SK-N-SH (cell line): ENCODE data around the gene SMPDL3A. TPM values are rescaled to one million over a fixed set of nuclear protein-coding genes. Genes with fewer than 3 reads are reported as not detected.

Experiments used
- CTCF ChIA-PET: fragments of 300-600, 350-600 bp; formaldehyde crosslinking; extraction: SDS; loops from one replicate; lab custom pipeline; 2021; lab: Yijun Ruan, JAX
- POLR2A ChIA-PET: fragments of 350-600 bp; sonication (Branson Sonifier 250); formaldehyde crosslinking; extraction: SDS; loops from one replicate; lab custom pipeline; 2020; ENCODE audit warnings: antibody characterized with exemption, inconsistent platforms; lab: Yijun Ruan, JAX
- DNase-seq: peaks from one replicate; pipeline ENCODE4 v3.0.0; 2012
- H2AFZ ChIP-seq: fragments of 200-600 bp; sonication (generic); 2 replicates; pipeline ENCODE4 v1.8.1; 2016; ENCODE audit warnings: antibody characterized with exemption, mild to moderate bottlenecking, low read depth
- H3F3A ChIP-seq: fragments of 200-600 bp; sonication (generic); replicated peaks from 2 replicates; pipeline ENCODE3; 2016; ENCODE audit warnings: antibody characterized with exemption, mild to moderate bottlenecking; ENCODE audit not compliant: insufficient read depth
- H3K27ac ChIP-seq, 2 experiments: fragments of 200-500 bp in 1 of 2; fragments of 200-600 bp in 1 of 2; sonication (Bioruptor generic) in 1 of 2; sonication (generic), shearing (Covaris generic) in 1 of 2; 2 replicates each; pipeline versions ENCODE4 v1.5.1 to v1.6.1; 2014 to 2016; ENCODE audit warnings: low read depth in 2 of 2, inconsistent platforms in 1 of 2, low read length in 1 of 2, mild to moderate bottlenecking in 1 of 2, mixed read lengths in 1 of 2
- H3K27me3 ChIP-seq: fragments of 200-600 bp; sonication (generic), shearing (Covaris generic); 2 replicates; pipeline ENCODE4 v1.6.1; 2016; ENCODE audit warnings: mixed run types; ENCODE audit not compliant: insufficient read depth
- H3K36me3 ChIP-seq, 2 experiments: fragments of 200-500 bp in 1 of 2; fragments of 200-600 bp in 1 of 2; sonication (Bioruptor generic) in 1 of 2; sonication (generic) in 1 of 2; replicated peaks in 1 of 2; 2 replicates each; pipeline versions ENCODE3 to v1.5.1; 2014 to 2016; ENCODE audit warnings: low read length in 1 of 2, mild to moderate bottlenecking in 1 of 2; ENCODE audit not compliant: insufficient read depth in 2 of 2, control insufficient read depth in 1 of 2
- H3K4me1 ChIP-seq, 2 experiments: fragments of 200-500 bp in 1 of 2; fragments of 200-600 bp in 1 of 2; sonication (Bioruptor generic) in 1 of 2; sonication (generic), shearing (Covaris generic) in 1 of 2; 2 replicates each; pipeline versions ENCODE4 v1.5.1 to v1.6.1; 2014 to 2016; ENCODE audit warnings: low read depth in 1 of 2, low read length in 1 of 2, mixed run types in 1 of 2; ENCODE audit not compliant: insufficient read depth in 2 of 2, control insufficient read depth in 1 of 2
- H3K4me2 ChIP-seq: fragments of 200-600 bp; sonication (generic), shearing (Covaris generic); 2 replicates; pipeline ENCODE4 v1.6.1; 2017; ENCODE audit warnings: mixed run types
- H3K4me3 ChIP-seq, 2 experiments: fragments of 200-500 bp in 1 of 2; fragments of 200-600 bp in 1 of 2; sonication (Bioruptor generic) in 1 of 2; sonication (generic), shearing (Covaris generic) in 1 of 2; 2 replicates each; pipeline versions ENCODE4 v1.5.1 to v1.8.1; 2014 to 2016; ENCODE audit warnings: low read depth in 2 of 2, inconsistent platforms in 1 of 2, low read length in 1 of 2, mild to moderate bottlenecking in 1 of 2, mixed read lengths in 1 of 2, moderate library complexity in 1 of 2
- H3K79me2 ChIP-seq: fragments of 200-600 bp; sonication (generic); 2 replicates; pipeline ENCODE4 v1.8.1; 2017; ENCODE audit warnings: mild to moderate bottlenecking; ENCODE audit not compliant: insufficient read depth
- H3K9ac ChIP-seq: fragments of 200-600 bp; sonication (generic); 2 replicates; pipeline ENCODE4 v1.6.1; 2017; ENCODE audit warnings: mixed run types
- H3K9me2 ChIP-seq: fragments of 200-600 bp; sonication (generic); 2 replicates; pipeline ENCODE4 v1.6.1; 2017; ENCODE audit warnings: mixed run types
- H3K9me3 ChIP-seq: fragments of 200-600 bp; sonication (generic); 2 replicates; pipeline ENCODE4 v1.6.1; 2017; ENCODE audit warnings: mixed run types, mild to moderate bottlenecking, moderate library complexity
- H4K20me1 ChIP-seq: fragments of 200-600 bp; sonication (generic); 2 replicates; pipeline ENCODE4 v1.6.1; 2017; ENCODE audit warnings: mild to moderate bottlenecking, mixed run types; ENCODE audit not compliant: insufficient read depth
- CTCF ChIP-seq: fragments of 200-600 bp; sonication (generic); IDR thresholded peaks from 2 replicates; pipeline ENCODE4 v1.6.1; 2017; ENCODE audit warnings: antibody characterized with exemption, mild to moderate bottlenecking, moderate library complexity
- FOSL2 ChIP-seq: IDR thresholded peaks from 2 replicates; pipeline ENCODE4 v1.4.0; 2012; ENCODE audit warnings: low read depth, mild to moderate bottlenecking, moderate library complexity, borderline replicate concordance
- IRF3 ChIP-seq: fragments of 150-350 bp; IDR thresholded peaks from 2 replicates; pipeline ENCODE4 v1.6.1; 2016; ENCODE audit warnings: mild to moderate bottlenecking, low read depth, low read length
- NRF1 ChIP-seq: IDR thresholded peaks from 2 replicates; pipeline ENCODE4 v1.6.1; 2012; ENCODE audit warnings: low read depth, mild to moderate bottlenecking, low read length
- PBX3 ChIP-seq: IDR thresholded peaks from 2 replicates; pipeline ENCODE4; 2012
- RAD21 ChIP-seq: IDR thresholded peaks from 2 replicates; pipeline ENCODE4 v1.6.1; 2012; ENCODE audit warnings: mild to moderate bottlenecking, low read length
- SMC3 ChIP-seq: IDR thresholded peaks from 2 replicates; pipeline ENCODE4 v1.6.1; 2012; ENCODE audit warnings: low read depth, low read length, improper control_type of control experiment
- TEAD4 ChIP-seq: IDR thresholded peaks from 2 replicates; pipeline ENCODE4 v1.4.0; 2012; ENCODE audit warnings: mild to moderate bottlenecking, borderline replicate concordance; ENCODE audit not compliant: insufficient read depth
- USF1 ChIP-seq: IDR thresholded peaks from 2 replicates; pipeline ENCODE4 v1.4.0; 2012; ENCODE audit warnings: low read depth, borderline replicate concordance
- USF2 ChIP-seq: fragments of 150-350 bp; IDR thresholded peaks from 2 replicates; pipeline ENCODE4 v1.6.1; 2017; ENCODE audit warnings: antibody characterized with exemption, low read length, low read depth, borderline replicate concordance
- YY1 ChIP-seq: IDR thresholded peaks from 2 replicates; pipeline ENCODE4 v1.4.0; 2012; ENCODE audit warnings: low read depth, mild to moderate bottlenecking
- WGBS: methylation state at CpG from one replicate; pipeline ENCODE4 v1.1.6; 2017; ENCODE audit warnings: low lambda C conversion rate; 5-methylcytosine and 5-hydroxymethylcytosine counted together
- polyA plus RNA-seq, 3 experiments: library from polyadenylated mRNA; depleted of rRNA; stranded (reverse); fragments of >200 nt; gene quantifications; 2 replicates each; pipeline ENCODE4 v1.2.3, GENCODE V29; 2012

SMPDL3A gene
- polyA plus RNA-seq, 1 of the 3 experiments (the other 2 are of a cell fraction): 2.0 TPM

GRCh38 chr6:122829456-122829855 is 40.4 kb downstream of the SMPDL3A start (continued):
- TF ChIP-seq CTCF (no peak), YY1 (no peak)

- H3K36me3 ChIP-seq: no peaks in the 10 kb centered on the region
- no peak overlapping the region for H3K4me2 ChIP-seq
- POLR2A ChIA-PET: no interaction called here
- no peaks in the 10 kb centered on the region; a peak in 1 of 4 replicates for H3K4me1 ChIP-seq
- WGBS: 0% methylated on average over 1 of the region's 1 CpG
- H3K9me3 ChIP-seq: no peaks in the 10 kb centered on the region
- H3K27me3 ChIP-seq: peaks cover 13% of the 10 kb centered on the region; the same call in 1 of the 2 replicates
- no peaks in the 10 kb centered on the region for H3K9me2 ChIP-seq
- H3K4me3 ChIP-seq: no peak overlapping the region
- no peaks in the 10 kb centered on the region for H4K20me1 ChIP-seq
- TF ChIP-seq SMC3 (no peak), IRF3 (no peak), FOSL2 (no peak), USF1 (no peak), NRF1 (no peak), RAD21 (no peak), USF2 (no peak), PBX3 (no peak), TEAD4 (no peak)
- TF ChIP-seq, all 33 proteins: peak for 0
- Histone ChIP-seq H3K9ac (no peak overlapping the region), H3K79me2 (no peaks in the 10 kb centered on the region), H2AFZ (no peak overlapping the region), H3F3A (no peaks in the 10 kb centered on the region), H3K27ac (no peak overlapping the region)
- DNase-seq: no peak
- CTCF ChIA-PET: interaction anchor here (0.9 to 1.2 kb wide), 4 partner anchors 8 to 105 kb away, joined by 3 to 4 read pairs (median 3); no protein-coding TSS in a partner anchor
These were observed 42.5 kb downstream of the SMPDL3A start for GRCh38 chr6:122831511-122831910.
